H1 (cell line): ENCODE measurements around the gene SYP. TPM values are rescaled to one million over a fixed set of nuclear protein-coding genes. Genes with fewer than 3 reads are reported as not detected.

Source experiments
- CTCF ChIA-PET: fragments of 300-600 bp; sonication (Branson Sonifier 250); formaldehyde crosslinking; loops from one replicate; lab custom pipeline; 2021; ENCODE audit not compliant: partially characterized antibody; lab: Charles Lee
- POLR2A ChIA-PET: fragments of 300-600 bp; sonication (Branson Sonifier 250); formaldehyde crosslinking; loops from one replicate; lab custom pipeline; 2021; ENCODE audit warnings: inconsistent platforms; ENCODE audit not compliant: partially characterized antibody; lab: Charles Lee
- DNase-seq, 2 experiments: peaks; one replicate each; pipeline versions ENCODE4 v3.0.0 to v3.0.0-alpha.2; 2010 to 2022; ENCODE audit warnings: low spot score in 2 of 2, low read depth in 1 of 2, mixed read lengths in 1 of 2
- FAIRE-seq: peaks from 2 replicates; lab custom pipeline; 2011; peaks lifted over from hg19 to GRCh38; lab: Jason Lieb, UNC
- H2AFZ ChIP-seq: 2 replicates; pipeline ENCODE4 v1.8.1; 2012; ENCODE audit warnings: low read length, inconsistent platforms
- H2AK5ac ChIP-seq: 2 replicates; pipeline ENCODE4 v1.6.1; 2013; ENCODE audit warnings: low read depth, low read length
- H2BK120ac ChIP-seq: replicated peaks from 2 replicates; pipeline ENCODE3; 2013; ENCODE audit warnings: low read depth, low read length, inconsistent platforms
- H2BK12ac ChIP-seq: 2 replicates; pipeline ENCODE4 v1.6.1; 2013; ENCODE audit warnings: low read depth, low read length
- H2BK15ac ChIP-seq: 2 replicates; pipeline ENCODE4 v1.6.1; 2013; ENCODE audit warnings: low read length
- H2BK20ac ChIP-seq: 2 replicates; pipeline ENCODE4 v1.6.1; 2013; ENCODE audit warnings: low read length
- H2BK5ac ChIP-seq: 2 replicates; pipeline ENCODE4 v1.6.1; 2013; ENCODE audit warnings: low read depth, low read length
- H3K14ac ChIP-seq: 2 replicates; pipeline ENCODE4 v1.6.1; 2013; ENCODE audit warnings: inconsistent platforms; ENCODE audit not compliant: insufficient read length
- H3K18ac ChIP-seq: 2 replicates; pipeline ENCODE4 v1.6.1; 2013; ENCODE audit warnings: low read length; ENCODE audit errors: extremely low read depth
- H3K23ac ChIP-seq: 2 replicates; pipeline ENCODE4 v1.6.1; 2013; ENCODE audit warnings: inconsistent platforms; ENCODE audit not compliant: insufficient read length
- H3K23me2 ChIP-seq: 2 replicates; pipeline ENCODE4 v1.6.1; 2013; ENCODE audit warnings: low read depth, low read length
- H3K27ac ChIP-seq: 2 replicates; pipeline ENCODE4 v1.6.1; 2011; ENCODE audit warnings: low read depth, low read length, inconsistent platforms
- H3K27me3 ChIP-seq, 4 experiments: replicated peaks in 1 of 4; 1 replicate in 1 of 4; 2 replicates in 3 of 4; pipeline versions ENCODE4 v1.6.1 to v1.8.1; 2011 to 2013; ENCODE audit warnings: low read length in 3 of 4, mild to moderate bottlenecking in 3 of 4, inconsistent platforms in 2 of 4, mixed read lengths in 2 of 4, moderate library complexity in 1 of 4; ENCODE audit not compliant: control insufficient read depth in 3 of 4, insufficient read depth in 3 of 4; ENCODE audit errors: extremely low read depth in 1 of 4
- H3K36me3 ChIP-seq, 4 experiments: 2 replicates each; pipeline versions ENCODE4 v1.6.1 to v1.8.1; 2011 to 2013; ENCODE audit warnings: mild to moderate bottlenecking in 4 of 4, low read length in 3 of 4, moderate library complexity in 2 of 4, control low read depth in 1 of 4, inconsistent platforms in 1 of 4; ENCODE audit not compliant: insufficient read depth in 4 of 4, control insufficient read depth in 2 of 4
- H3K4ac ChIP-seq: replicated peaks from 2 replicates; pipeline ENCODE3; 2013; ENCODE audit warnings: low read length, low read depth, mixed read lengths, inconsistent platforms; ENCODE audit not compliant: insufficient read length
- H3K4me1 ChIP-seq, 4 experiments: replicated peaks in 1 of 4; 1 replicate in 1 of 4; 2 replicates in 3 of 4; pipeline versions ENCODE4 v1.6.1 to v1.8.1; 2011 to 2013; ENCODE audit warnings: low read length in 3 of 4, inconsistent platforms in 2 of 4, mixed read lengths in 1 of 4; ENCODE audit not compliant: insufficient read depth in 4 of 4, control insufficient read depth in 3 of 4
- H3K4me2 ChIP-seq, 2 experiments: 2 replicates each; pipeline versions ENCODE4 v1.6.1 to v1.8.1; 2011 to 2013; ENCODE audit warnings: low read depth in 2 of 2, low read length in 2 of 2, control low read depth in 1 of 2, inconsistent platforms in 1 of 2, mild to moderate bottlenecking in 1 of 2; ENCODE audit not compliant: insufficient read depth in 1 of 2
- H3K4me3 ChIP-seq, 4 experiments: fragments of 200-600, 300-600 bp in 1 of 4; sonication (generic), shearing (Covaris generic), sonication (Bioruptor Twin) in 1 of 4; 2 replicates each; pipeline versions ENCODE4 v1.5.1 to v1.8.1; 2011 to 2016; ENCODE audit warnings: low read length in 4 of 4, low read depth in 3 of 4, control low read depth in 2 of 4, inconsistent platforms in 2 of 4, mild to moderate bottlenecking in 2 of 4, mixed read lengths in 1 of 4, moderate library complexity in 1 of 4; ENCODE audit not compliant: insufficient read depth in 2 of 4; ENCODE audit errors: extremely low read depth in 1 of 4
- H3K56ac ChIP-seq: replicated peaks from 2 replicates; pipeline ENCODE3; 2013; ENCODE audit warnings: low read depth, mild to moderate bottlenecking, mixed read lengths, low read length, inconsistent platforms; ENCODE audit not compliant: insufficient read length
- H3K79me1 ChIP-seq: 2 replicates; pipeline ENCODE4 v1.6.1; 2013; ENCODE audit warnings: low read depth, low read length, control low read depth
- H3K79me2 ChIP-seq, 2 experiments: 2 replicates each; pipeline versions ENCODE4 v1.6.1 to v1.8.1; 2012 to 2013; ENCODE audit warnings: low read length in 2 of 2, mild to moderate bottlenecking in 2 of 2, inconsistent platforms in 1 of 2; ENCODE audit not compliant: insufficient read depth in 2 of 2, control insufficient read depth in 1 of 2
- H3K9ac ChIP-seq, 4 experiments: replicated peaks in 1 of 4; 1 replicate in 1 of 4; 2 replicates in 3 of 4; pipeline versions ENCODE4 v1.6.1 to v1.8.1; 2011 to 2013; ENCODE audit warnings: low read depth in 3 of 4, low read length in 3 of 4, control low read depth in 2 of 4, mild to moderate bottlenecking in 2 of 4, moderate library complexity in 2 of 4, inconsistent platforms in 1 of 4; ENCODE audit errors: extremely low read depth in 1 of 4
- H3K9me3 ChIP-seq, 2 experiments: 2 replicates each; pipeline versions ENCODE4 v1.6.1 to v1.8.1; 2012 to 2013; ENCODE audit warnings: mild to moderate bottlenecking in 2 of 2, moderate library complexity in 2 of 2, control low read depth in 1 of 2, inconsistent platforms in 1 of 2, low read depth in 1 of 2, low read length in 1 of 2, mixed read lengths in 1 of 2; ENCODE audit not compliant: insufficient read depth in 2 of 2
- H4K20me1 ChIP-seq, 2 experiments: replicated peaks in 1 of 2; 2 replicates each; pipeline versions ENCODE3 to v1.8.1; 2011 to 2013; ENCODE audit warnings: inconsistent platforms in 2 of 2, low read length in 2 of 2, mild to moderate bottlenecking in 1 of 2; ENCODE audit not compliant: insufficient read depth in 2 of 2, control insufficient read depth in 1 of 2
- H4K5ac ChIP-seq: 2 replicates; pipeline ENCODE4 v1.6.1; 2013; ENCODE audit warnings: low read length, low read depth, mixed read lengths, inconsistent platforms; ENCODE audit not compliant: insufficient read length
- H4K8ac ChIP-seq: 2 replicates; pipeline ENCODE4 v1.8.0; 2013; ENCODE audit warnings: mild to moderate bottlenecking, moderate library complexity, low read length, inconsistent platforms; ENCODE audit not compliant: insufficient read depth; ENCODE audit errors: extremely low read depth
- H4K91ac ChIP-seq: replicated peaks from 2 replicates; pipeline ENCODE3; 2013; ENCODE audit warnings: low read length, mixed read lengths, inconsistent platforms; ENCODE audit not compliant: insufficient read length
- ASH2L ChIP-seq: fragments of 200-600, 300-600 bp; sonication (generic); IDR thresholded peaks from one replicate; pipeline ENCODE4 v1.7.1; 2017; ENCODE audit warnings: low read length
- CHD2 ChIP-seq: IDR thresholded peaks from 2 replicates; pipeline ENCODE4 v1.6.1; 2012; ENCODE audit warnings: low read length, improper control_type of control experiment
- GABPA ChIP-seq: IDR thresholded peaks from 2 replicates; pipeline ENCODE4 v1.6.1; 2011; ENCODE audit warnings: mild to moderate bottlenecking, low read length, moderate library complexity, borderline replicate concordance; ENCODE audit not compliant: insufficient read depth
- MAFK ChIP-seq: IDR thresholded peaks from 2 replicates; pipeline ENCODE4 v1.6.1; 2012; ENCODE audit warnings: low read depth, mild to moderate bottlenecking, improper control_type of control experiment, low read length
- WGBS, 2 experiments: shearing (Covaris generic) in 1 of 2; methylation state at CpG; one replicate each; pipeline versions ENCODE4 v1.1.6 to v1.1.7; 2013 to 2015; ENCODE audit warnings: low lambda C conversion rate in 2 of 2, mixed read lengths in 2 of 2, inconsistent platforms in 1 of 2, low coverage in 1 of 2, missing lambda C conversion rate in 1 of 2; ENCODE audit not compliant: insufficient replicate concordance in 2 of 2, insufficient coverage in 1 of 2, insufficient read length in 1 of 2; ENCODE audit errors: extremely low coverage in 1 of 2, missing lambda C conversion rate in 1 of 2; 5-methylcytosine and 5-hydroxymethylcytosine counted together
- polyA plus RNA-seq, 7 experiments: library from polyadenylated mRNA; depleted of rRNA in 3 of 7; stranded (reverse) in 5 of 7; unstranded in 2 of 7; fragments of >200 nt in 5 of 7; fragments of 200-250 nt in 2 of 7; gene quantifications; 1 replicate in 5 of 7; 2 replicates in 1 of 7; 4 replicates in 1 of 7; pipeline versions ENCODE4 v1.2.1 to v1.2.3, GENCODE V29; 2011 to 2013; ENCODE audit warnings: missing spikeins in 2 of 7, mixed read lengths in 2 of 7
- total RNA-seq: library from RNA; stranded (reverse); fragmentation: NEBNext Ultra II Directional; extraction: Animal tissue kit (Norgen Biotek cat#: 25700); gene quantifications from 2 replicates; pipeline ENCODE4 v1.2.1, GENCODE V29; 2021

Gene SYP
- total and polyA plus RNA-seq, 2 of the 8 experiments (the other 6 are each of a cell fraction or from before 2014, with no cell fraction given): 4.3 to 10.8 TPM

GRCh38 chrX:49177873-49178480 is 22.0 kb downstream of the SYP start:
- H3K4me3 ChIP-seq: no peak overlapping the region
- no peak for DNase-seq
- H4K91ac ChIP-seq: no peak overlapping the region
- H3K27me3 ChIP-seq: no peaks in the 10 kb centered on the region; a peak in 2 of 7 replicates
- H2AFZ ChIP-seq: no peak overlapping the region
- no peak overlapping the region for H3K18ac ChIP-seq
- CTCF ChIA-PET: interaction anchor here (1.5 kb wide), 1 partner anchor 35 kb away, joined by 6 read pairs; no protein-coding TSS in a partner anchor
- H3K4ac ChIP-seq: no peak overlapping the region
- no peak overlapping the region for H3K9ac ChIP-seq
- H3K36me3 ChIP-seq: peaks cover 0 to 16% (median 4%) of the 10 kb centered on the region in 4 experiments; a peak in 5 of 8 replicates
- no peak overlapping the region for H2BK12ac ChIP-seq
- no peaks in the 10 kb centered on the region for H3K4me1 ChIP-seq
- H3K23ac ChIP-seq: no peak overlapping the region
- no peaks in the 10 kb centered on the region for H3K9me3 ChIP-seq
- WGBS, 2 experiments: 96% methylated on average over 11 of the region's 23 CpGs; no CpG with 5 or more reads in 1 of the 2 experiments
- H3K79me1 ChIP-seq: no peaks in the 10 kb centered on the region
- H2AK5ac ChIP-seq: no peak overlapping the region
- H3K79me2 ChIP-seq: no peaks in the 10 kb centered on the region
- H3K56ac ChIP-seq: no peak overlapping the region
- no peaks in the 10 kb centered on the region for H3K23me2 ChIP-seq
- no peak for TF ChIP-seq ASH2L
- TF ChIP-seq GABPA: no peak
- TF ChIP-seq CHD2: no peak
- TF ChIP-seq MAFK: no peak
- TF ChIP-seq, all 59 proteins: peak for 0
- Histone ChIP-seq H4K8ac (no peak overlapping the region), H3K4me2 (no peak overlapping the region), H2BK5ac (no peak overlapping the region), H3K14ac (no peak overlapping the region), H2BK20ac (no peak overlapping the region), H4K5ac (no peak overlapping the region), H2BK15ac (no peak overlapping the region), H4K20me1 (peaks cover 0 to 5% of the 10 kb centered on the region in 2 experiments), H3K27ac (no peak overlapping the region), H2BK120ac (no peak overlapping the region)
- POLR2A ChIA-PET: interaction anchor here (1.4 kb wide), 1 partner anchor 15 kb away, joined by 3 read pairs; no protein-coding TSS in a partner anchor
- no peak for FAIRE-seq
